LNCAP (cell line): ENCODE results near the gene CYP3A4.

Experiments used
- TF ChIP-seq, protein P1 (sequence below): fragments of 450-650 bp; IDR thresholded peaks from 2 replicates; pipeline ENCODE4 v1.5.1; 2017; ENCODE audit warnings: mild to moderate bottlenecking

The CYP3A4 gene

GRCh38 chr7:99789441-99790070 lies 5.6 kb upstream of the CYP3A4 start:
- TF ChIP-seq, protein P1, sequence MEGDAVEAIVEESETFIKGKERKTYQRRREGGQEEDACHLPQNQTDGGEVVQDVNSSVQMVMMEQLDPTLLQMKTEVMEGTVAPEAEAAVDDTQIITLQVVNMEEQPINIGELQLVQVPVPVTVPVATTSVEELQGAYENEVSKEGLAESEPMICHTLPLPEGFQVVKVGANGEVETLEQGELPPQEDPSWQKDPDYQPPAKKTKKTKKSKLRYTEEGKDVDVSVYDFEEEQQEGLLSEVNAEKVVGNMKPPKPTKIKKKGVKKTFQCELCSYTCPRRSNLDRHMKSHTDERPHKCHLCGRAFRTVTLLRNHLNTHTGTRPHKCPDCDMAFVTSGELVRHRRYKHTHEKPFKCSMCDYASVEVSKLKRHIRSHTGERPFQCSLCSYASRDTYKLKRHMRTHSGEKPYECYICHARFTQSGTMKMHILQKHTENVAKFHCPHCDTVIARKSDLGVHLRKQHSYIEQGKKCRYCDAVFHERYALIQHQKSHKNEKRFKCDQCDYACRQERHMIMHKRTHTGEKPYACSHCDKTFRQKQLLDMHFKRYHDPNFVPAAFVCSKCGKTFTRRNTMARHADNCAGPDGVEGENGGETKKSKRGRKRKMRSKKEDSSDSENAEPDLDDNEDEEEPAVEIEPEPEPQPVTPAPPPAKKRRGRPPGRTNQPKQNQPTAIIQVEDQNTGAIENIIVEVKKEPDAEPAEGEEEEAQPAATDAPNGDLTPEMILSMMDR: no peak

DNA sequence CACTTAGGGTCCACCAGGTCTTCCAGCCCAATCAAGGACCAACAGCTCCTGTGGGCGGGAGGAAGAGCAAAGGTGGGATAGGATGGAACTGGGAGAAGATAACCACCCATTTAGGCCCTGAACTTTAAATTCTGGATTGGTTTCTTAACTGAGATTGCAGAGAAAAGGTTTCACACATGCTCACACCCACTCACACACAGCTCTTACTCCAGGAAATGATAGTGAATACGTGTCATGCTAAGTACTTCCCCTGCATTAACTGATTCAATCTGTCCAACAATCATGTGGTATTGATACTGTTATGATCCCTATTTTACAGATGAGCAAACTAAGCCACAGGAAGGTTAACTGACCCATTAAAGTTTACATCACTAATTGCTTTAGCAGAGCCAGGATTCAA lies 4.6 kb upstream of the CYP3A4 start:
- TF ChIP-seq, protein P1: no peak

DNA sequence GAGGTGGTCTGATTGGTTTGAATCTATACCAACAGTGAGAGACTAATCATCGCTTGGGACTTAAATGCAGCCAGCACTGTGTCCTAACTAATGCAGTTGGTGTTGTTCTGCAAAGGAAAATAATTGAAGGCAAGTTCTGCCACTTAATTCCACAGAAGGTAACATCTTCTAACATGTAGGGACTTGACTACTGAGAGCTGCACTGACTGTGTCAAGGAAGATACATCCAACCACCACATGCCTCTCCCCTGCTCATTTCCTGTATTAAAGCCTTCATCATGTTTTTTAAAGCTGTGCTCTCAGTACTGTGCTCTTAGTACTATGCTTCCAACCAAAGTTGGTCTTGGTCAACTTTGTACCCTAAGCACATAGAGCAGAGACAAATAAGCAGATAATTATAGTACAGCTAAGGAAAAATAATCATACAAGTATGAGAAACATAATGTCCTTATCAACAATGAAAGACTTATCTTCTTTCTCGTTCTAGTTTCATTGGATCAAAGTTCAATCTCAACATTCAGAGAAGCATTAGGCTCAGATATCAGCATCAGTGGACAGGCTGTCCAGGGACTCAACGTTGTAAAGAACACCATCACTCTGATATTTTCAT lies 2.8 kb upstream of the CYP3A4 start:
- TF ChIP-seq, protein P1: no peak

GRCh38 chr7:99782012-99782953 lies 1.7 kb downstream of the CYP3A4 start:
- TF ChIP-seq, protein P1: no peak

DNA sequence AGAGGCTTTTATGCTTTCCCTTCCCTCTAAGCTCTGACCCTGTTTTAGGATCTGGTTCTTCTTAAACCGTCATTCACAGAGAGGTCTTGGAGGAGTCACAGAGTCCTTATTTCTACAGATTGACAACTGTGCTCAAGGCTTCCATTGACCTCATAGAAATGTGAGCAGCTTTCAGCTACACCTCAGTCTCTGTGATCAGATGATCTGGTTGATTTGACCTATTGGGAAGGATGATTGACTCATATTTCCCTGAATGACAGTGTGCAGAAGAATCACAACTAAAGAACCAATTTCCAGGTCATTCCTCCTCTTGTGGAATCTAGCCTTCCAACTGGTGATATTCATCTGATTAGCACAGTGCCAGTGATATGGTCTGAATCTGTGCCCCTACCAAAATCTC lies 3.4 kb downstream of the CYP3A4 start:
- TF ChIP-seq, protein P1: no peak

GRCh38 chr7:99779949-99780348 lies 4.0 kb downstream of the CYP3A4 start:
- TF ChIP-seq, protein P1: no peak

GRCh38 chr7:99778880-99779279 lies 5.1 kb downstream of the CYP3A4 start:
- TF ChIP-seq, protein P1: no peak
